Measurements from ENCODE around the gene SRPX2. TPM values are rescaled to one million over a fixed set of nuclear protein-coding genes. Genes with fewer than 3 reads are reported as not detected.

The SRPX2 gene
- total RNA-seq, 1 experiment from 2014 or later: 77.8 TPM

GRCh38 chrX:100649550-100650356, 5.8 kb downstream of the SRPX2 start:
- H3K27me3 ChIP-seq (ENCODE audit: insufficient read depth, low read depth): no peaks in the 10 kb centered on the region
- peak; percentile 73 to 87 for DNase-seq
- peak overlapping the region; percentile 88 for H3K4me2 ChIP-seq
- peaks cover 60% of the 10 kb centered on the region for H3K4me1 ChIP-seq (replicated peaks; ENCODE audit: insufficient read depth)
- H3K9me3 ChIP-seq (ENCODE audit: insufficient read depth, low read depth): no peaks in the 10 kb centered on the region
- H3K36me3 ChIP-seq (ENCODE audit: low read depth): peaks cover 43% of the 10 kb centered on the region
- TF ChIP-seq EZH2 (IDR thresholded peaks at IDR 0.05; ENCODE audit: low read depth) (no peak), CTCF (conservative IDR thresholded peaks at IDR 0.05) (no peak)
- no peaks in the 10 kb centered on the region; the same call in 1 of the 2 replicates for H4K20me1 ChIP-seq (ENCODE audit: insufficient read depth)
- peaks cover 31% of the 10 kb centered on the region for H3K79me2 ChIP-seq (ENCODE audit: low read depth)
- H2AFZ ChIP-seq: 0 out of 2 replicates have a peak overlapping the region, but pooled peaks have one; percentile 26
- no peaks in the 10 kb centered on the region for H3K9me2 ChIP-seq (ENCODE audit: insufficient read depth)
- intact Hi-C loops (cut with micrococcal nuclease; ENCODE audit: unreplicated experiment): loop anchor here (5.0 kb wide), 1 partner anchor 758 kb away; the partner anchor contains the start of genes GLA and HNRNPH2
- H3K27ac ChIP-seq: peak overlapping the region; percentile 94
- ChIA-PET CTCF (interaction anchor here (0.6 to 0.9 kb wide), 2 partner anchors 13 to 35 kb away, joined by 3 to 5 read pairs; partner anchors contain the start of gene TSPAN6), POLR2A (ENCODE audit: unreplicated experiment) (interaction anchor here (0.5 to 1.1 kb wide), 6 partner anchors 13 to 834 kb away, joined by 3 to 9 read pairs (median 6); partner anchors contain the start of genes SYTL4 and XKRX)
- no TSS peak for BruUV-seq (replicated peaks)
- peak overlapping the region; percentile 97; the same call in 1 of the 2 replicates for H3K4me3 ChIP-seq
- peaks cover 55% of the 10 kb centered on the region for H3F3A ChIP-seq (ENCODE audit: insufficient read depth, low read depth)

GRCh38 chrX:100650841-100651240, 6.8 kb downstream of the SRPX2 start:
- BruUV-seq (replicated peaks): no TSS peak
- Histone ChIP-seq H3K9me2 (ENCODE audit: insufficient read depth) (no peaks in the 10 kb centered on the region), H3K9me3 (ENCODE audit: insufficient read depth, low read depth) (no peaks in the 10 kb centered on the region), H2AFZ (no peak overlapping the region), H3K27me3 (ENCODE audit: insufficient read depth, low read depth) (no peaks in the 10 kb centered on the region), H3K4me2 (0 out of 2 replicates have a peak overlapping the region, but pooled peaks have one; percentile 88), H3K4me3 (no peak overlapping the region), H3K79me2 (ENCODE audit: low read depth) (peaks cover 21% of the 10 kb centered on the region), H3K36me3 (ENCODE audit: low read depth) (peaks cover 41% of the 10 kb centered on the region), H4K20me1 (ENCODE audit: insufficient read depth) (no peaks in the 10 kb centered on the region; the same call in 1 of the 2 replicates), H3F3A (ENCODE audit: insufficient read depth, low read depth) (peaks cover 46% of the 10 kb centered on the region), H3K4me1 (replicated peaks; ENCODE audit: insufficient read depth) (peaks cover 54% of the 10 kb centered on the region), H3K27ac (peak overlapping the region; percentile 94; the same call in 1 of the 2 replicates)
- CTCF ChIA-PET: interaction anchor here (0.6 kb wide), 2 partner anchors 16 to 36 kb away, joined by 4 read pairs; no protein-coding TSS in a partner anchor
- POLR2A ChIA-PET (ENCODE audit: unreplicated experiment): no interaction called here
- intact Hi-C loops (cut with micrococcal nuclease; ENCODE audit: unreplicated experiment): no loop called here
- no peak for DNase-seq
- no peak for TF ChIP-seq CTCF (conservative IDR thresholded peaks at IDR 0.05)
- TF ChIP-seq EZH2 (IDR thresholded peaks at IDR 0.05; ENCODE audit: low read depth): no peak

- peaks cover 40% of the 10 kb centered on the region for H3K4me1 ChIP-seq (replicated peaks; ENCODE audit: insufficient read depth)
- ChIA-PET CTCF (no interaction called here), POLR2A (ENCODE audit: unreplicated experiment) (no interaction called here)
- BruUV-seq (replicated peaks): no TSS peak
- peaks cover 7% of the 10 kb centered on the region for H3K79me2 ChIP-seq (ENCODE audit: low read depth)
- no peak for TF ChIP-seq CTCF (conservative IDR thresholded peaks at IDR 0.05)
- TF ChIP-seq EZH2 (IDR thresholded peaks at IDR 0.05; ENCODE audit: low read depth): no peak
- intact Hi-C loops (cut with micrococcal nuclease; ENCODE audit: unreplicated experiment): no loop called here
- no peak overlapping the region for H3K4me2 ChIP-seq
- H3K9me2 ChIP-seq (ENCODE audit: insufficient read depth): no peaks in the 10 kb centered on the region
- no peak overlapping the region for H3K27ac ChIP-seq
- no peak for DNase-seq
- peaks cover 32% of the 10 kb centered on the region; the same call in 1 of the 2 replicates for H3F3A ChIP-seq (ENCODE audit: insufficient read depth, low read depth)
- H3K27me3 ChIP-seq (ENCODE audit: insufficient read depth, low read depth): no peaks in the 10 kb centered on the region
- no peaks in the 10 kb centered on the region; the same call in 1 of the 2 replicates for H4K20me1 ChIP-seq (ENCODE audit: insufficient read depth)
- H2AFZ ChIP-seq: no peak overlapping the region
- H3K36me3 ChIP-seq (ENCODE audit: low read depth): peaks cover 28% of the 10 kb centered on the region; the same call in 1 of the 2 replicates
- no peak overlapping the region for H3K4me3 ChIP-seq
- no peaks in the 10 kb centered on the region for H3K9me3 ChIP-seq (ENCODE audit: insufficient read depth, low read depth)
Measured at GRCh38 chrX:100652266-100652665, 8.3 kb downstream of the SRPX2 start.

Measured in PC-9 (cell line).